Naive B cell (primary cell): ENCODE measurements around the gene MS4A18. TPM values are rescaled to one million over a fixed set of nuclear protein-coding genes. Genes with fewer than 3 reads are reported as not detected.
"Not testable (repeated sequence)": the region's sequence is repeated elsewhere in the genome, so short reads cannot be mapped to it uniquely, and the experiment has no call there.

ENCODE experiments used
- ATAC-seq, 2 donors: fragments of 150-1000 bp; cut with Tn5 transposase; 2 replicates each; pipeline ENCODE4 v1.10.0; 2021; ENCODE audit warnings: low read depth in 2 of 2, mild to moderate bottlenecking in 2 of 2, moderate library complexity in 2 of 2
- DNase-seq: peaks from one replicate; pipeline ENCODE4 v3.0.0; 2022
- H3K27ac Mint-ChIP-seq, 6 donors: one replicate each; pipeline ENCODE4 v1.8.0; 2020 to 2022; ENCODE audit warnings: mild to moderate bottlenecking in 6 of 6, mixed read lengths in 6 of 6, moderate library complexity in 5 of 6, inconsistent platforms in 2 of 6
- H3K27me3 Mint-ChIP-seq, 3 donors: one replicate each; pipeline ENCODE4 v1.8.0; 2021 to 2022; ENCODE audit warnings: mixed read lengths in 3 of 3, mild to moderate bottlenecking in 1 of 3
- H3K36me3 Mint-ChIP-seq, 2 donors: one replicate each; pipeline ENCODE4 v1.8.0; 2020 to 2022; ENCODE audit warnings: mixed read lengths in 2 of 2, inconsistent platforms in 1 of 2, mild to moderate bottlenecking in 1 of 2
- H3K4me1 Mint-ChIP-seq, 3 donors: one replicate each; pipeline ENCODE4 v1.8.0; 2020 to 2022; ENCODE audit warnings: mixed read lengths in 3 of 3, inconsistent platforms in 1 of 3, mild to moderate bottlenecking in 1 of 3, moderate library complexity in 1 of 3
- H3K4me3 Mint-ChIP-seq, 8 donors: one replicate each; pipeline ENCODE4 v1.8.0; 2020 to 2022; ENCODE audit warnings: mild to moderate bottlenecking in 8 of 8, mixed read lengths in 8 of 8, moderate library complexity in 8 of 8, inconsistent platforms in 2 of 8
- H3K9me3 Mint-ChIP-seq, 7 donors: one replicate each; pipeline ENCODE4 v1.8.0; 2020 to 2022; ENCODE audit warnings: mixed read lengths in 7 of 7, mild to moderate bottlenecking in 5 of 7, inconsistent platforms in 2 of 7, moderate library complexity in 1 of 7
- polyA plus RNA-seq, 6 donors: library from polyadenylated mRNA; unstranded; fragments of 300-500 nt; fragmentation: Illumina TruSeq; gene quantifications; one replicate each; pipeline ENCODE4 v1.2.3, GENCODE V29; 2021; ENCODE audit warnings: low read depth in 6 of 6

MS4A18 gene
- polyA plus RNA-seq, result not detected

DNA sequence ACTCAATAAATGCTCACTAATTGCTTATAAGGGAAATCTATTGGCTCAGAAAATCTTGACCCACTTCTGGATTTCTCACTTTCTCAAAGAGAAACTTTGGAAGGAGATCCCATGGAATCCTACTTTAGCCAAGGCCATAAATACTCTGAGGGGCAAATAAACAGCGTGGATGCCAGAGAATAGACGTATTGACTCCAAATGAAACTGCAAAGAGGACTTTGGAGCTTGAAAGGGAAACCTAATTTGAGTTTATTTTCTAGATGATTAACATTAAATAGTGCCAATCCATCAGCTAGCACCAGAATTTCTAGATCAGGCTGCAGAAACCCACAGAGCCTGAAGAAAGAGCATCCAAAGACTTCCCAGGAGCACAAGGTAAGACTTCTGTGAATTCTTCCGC, at the start of gene MS4A18:
Gene MS4A18 (plus strand): TSS at position 301 of the 400 bp plus-strand sequence.
- Mint-ChIP-seq H3K27me3 (peaks cover 35 to 36% (median 36%) of the 10 kb centered on the region in 3 donors), H3K36me3 (no peaks in the 10 kb centered on the region), H3K9me3 (peaks cover 0 to 9% (median 0%) of the 10 kb centered on the region in 7 donors), H3K4me1 (no peaks in the 10 kb centered on the region), H3K27ac (no peak within 1 kb of the TSS), H3K4me3 (no peak within 1 kb of the TSS)
- DNase-seq (no peak), ATAC-seq (no peak)

DNA sequence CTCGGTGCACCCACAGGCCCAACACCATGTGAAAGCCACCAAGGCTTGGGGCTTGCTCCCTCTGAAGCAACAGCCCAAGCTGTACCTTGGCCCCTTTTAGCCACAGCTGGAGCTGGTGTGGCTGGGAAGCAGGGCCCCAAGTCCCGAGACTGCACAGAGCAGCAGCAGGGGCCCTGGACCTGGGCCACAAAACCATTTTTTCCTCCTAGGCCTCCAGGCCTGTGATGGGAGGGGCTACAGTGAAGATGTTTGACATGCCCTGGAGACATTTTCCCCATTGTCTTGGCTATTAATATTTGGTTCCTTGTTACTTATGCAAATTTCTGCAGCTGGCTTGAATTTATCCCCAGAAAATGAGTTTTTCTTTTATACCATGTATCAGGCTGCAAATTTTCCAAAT, 46.3 kb upstream of the MS4A18 start:
- ATAC-seq, DNase-seq, H3K4me1 Mint-ChIP-seq, H3K27ac Mint-ChIP-seq, H3K4me3 Mint-ChIP-seq: not testable (repeated sequence)
- peaks cover 14 to 45% (median 40%) of the 10 kb centered on the region in 7 donors for H3K9me3 Mint-ChIP-seq
- peaks cover 0 to 13% (median 0%) of the 10 kb centered on the region in 3 donors for H3K27me3 Mint-ChIP-seq
- H3K36me3 Mint-ChIP-seq, result peaks cover 9 to 14% of the 10 kb centered on the region in 2 donors

DNA sequence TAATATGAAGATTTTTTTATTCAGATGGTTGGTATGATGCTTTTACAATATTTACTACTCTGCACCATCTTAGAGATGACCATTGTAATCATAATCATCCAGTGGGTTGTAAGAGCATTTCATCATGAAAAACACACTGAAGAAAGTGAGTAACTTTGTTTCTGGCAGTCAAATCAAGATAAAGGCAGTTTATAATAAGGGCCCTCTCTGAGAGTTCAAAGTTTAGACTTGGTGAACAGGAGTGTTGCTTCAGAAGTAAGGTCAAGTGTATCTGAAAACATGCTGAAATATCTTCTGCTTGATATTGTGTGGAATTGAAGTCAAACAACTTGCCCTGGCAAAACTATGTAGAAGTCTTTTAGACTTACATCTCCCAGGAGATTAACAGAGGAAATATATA, 44.6 kb upstream of the MS4A18 start:
- peaks cover 5 to 18% (median 10%) of the 10 kb centered on the region in 3 donors for H3K4me1 Mint-ChIP-seq
- DNase-seq, result no peak
- H3K9me3 Mint-ChIP-seq, result peaks cover 21 to 41% (median 36%) of the 10 kb centered on the region in 7 donors
- peaks cover 9 to 14% of the 10 kb centered on the region in 2 donors for H3K36me3 Mint-ChIP-seq
- ATAC-seq, result no peak
- H3K27me3 Mint-ChIP-seq, result peaks cover 0 to 9% (median 0%) of the 10 kb centered on the region in 3 donors
- no peak overlapping the region for H3K27ac Mint-ChIP-seq
- no peak overlapping the region for H3K4me3 Mint-ChIP-seq

DNA sequence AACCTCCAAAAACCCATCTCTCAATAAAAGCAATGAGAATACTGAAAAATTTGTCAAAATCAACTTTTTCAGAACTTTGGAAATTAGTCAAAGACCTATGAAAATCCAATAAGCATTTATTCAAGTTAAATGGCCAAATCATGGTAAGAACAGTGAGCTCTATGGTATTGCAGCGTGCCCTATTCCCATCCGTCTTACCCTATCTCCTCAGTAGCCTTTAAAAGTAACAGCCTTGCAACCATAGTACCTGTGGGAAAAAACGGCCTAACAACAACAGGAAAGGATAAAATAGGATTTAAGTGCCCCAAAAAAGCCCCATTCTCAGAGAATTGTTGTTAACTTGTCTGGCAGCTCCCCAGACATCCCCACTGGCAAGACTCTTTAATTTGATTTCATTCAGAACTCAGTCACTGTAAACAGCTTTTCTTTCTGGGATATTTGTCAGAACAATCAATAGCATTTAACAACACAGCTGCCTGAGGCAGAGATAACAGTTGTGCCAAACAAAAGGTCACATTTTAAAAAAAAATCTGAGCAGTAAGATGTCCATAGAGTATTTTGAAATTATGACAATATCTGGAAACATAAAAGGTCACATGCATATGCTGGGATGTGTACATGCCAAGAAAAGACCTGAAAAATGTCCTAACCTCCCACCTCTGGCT, 43.9 kb upstream of the MS4A18 start:
- DNase-seq, result no peak
- peaks cover 9 to 14% of the 10 kb centered on the region in 2 donors for H3K36me3 Mint-ChIP-seq
- no peak overlapping the region for H3K27ac Mint-ChIP-seq
- H3K4me1 Mint-ChIP-seq, result peaks cover 7 to 20% (median 10%) of the 10 kb centered on the region in 3 donors
- no peak overlapping the region for H3K4me3 Mint-ChIP-seq
- no peak for ATAC-seq
- peaks cover 0 to 9% (median 0%) of the 10 kb centered on the region in 3 donors for H3K27me3 Mint-ChIP-seq
- peaks cover 21 to 41% (median 36%) of the 10 kb centered on the region in 7 donors for H3K9me3 Mint-ChIP-seq

DNA sequence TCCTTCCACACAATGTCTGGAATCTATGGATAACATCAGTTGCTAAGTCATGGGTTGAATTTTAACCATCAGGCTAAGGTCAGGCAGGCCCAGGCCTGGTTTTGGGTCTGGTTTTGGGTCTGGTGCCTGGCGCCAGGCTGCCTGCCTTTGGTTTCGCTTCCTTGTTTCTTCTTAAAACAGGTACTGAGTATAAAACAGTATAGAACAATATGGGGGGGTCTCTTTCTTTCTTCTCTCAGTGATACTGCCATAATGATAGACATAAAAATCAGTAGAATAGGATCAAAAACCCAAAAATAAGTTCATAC, 40.0 kb upstream of the MS4A18 start:
- not testable (repeated sequence) for H3K36me3 Mint-ChIP-seq, H3K4me3 Mint-ChIP-seq, H3K27me3 Mint-ChIP-seq
- Mint-ChIP-seq H3K9me3 (peaks cover 2 to 12% (median 9%) of the 10 kb centered on the region in 7 donors), H3K27ac (peak overlapping the region; percentile 3 to 65 (median 48)), H3K4me1 (peaks cover 7 to 20% (median 10%) of the 10 kb centered on the region in 3 donors)
- ATAC-seq (peak; percentile 50 to 74), DNase-seq (peak; percentile 33)

DNA sequence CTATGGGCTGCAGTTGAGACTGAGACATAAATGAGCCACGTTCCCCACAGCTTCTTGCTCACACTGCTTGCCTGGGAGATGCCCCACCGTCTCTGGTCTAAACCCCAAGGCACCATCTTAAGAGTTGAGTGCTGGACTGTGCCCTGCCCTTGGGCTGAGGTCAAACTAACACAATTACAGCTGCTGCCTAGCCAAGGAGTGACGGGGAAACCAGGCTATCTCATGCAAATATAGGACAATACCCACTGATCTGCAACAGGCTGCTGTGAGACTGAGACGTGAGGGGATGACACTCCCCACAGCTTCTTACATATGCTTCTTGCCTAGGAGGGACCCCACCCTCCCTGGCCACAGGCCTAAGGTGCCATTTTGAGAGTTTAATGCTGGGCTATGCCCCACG, 32.9 kb upstream of the MS4A18 start:
- H3K4me1 Mint-ChIP-seq, result no peaks in the 10 kb centered on the region
- peaks cover 0 to 10% (median 8%) of the 10 kb centered on the region in 7 donors for H3K9me3 Mint-ChIP-seq
- DNase-seq, result no peak
- no peak for ATAC-seq
- peaks cover 0 to 19% (median 18%) of the 10 kb centered on the region in 3 donors for H3K27me3 Mint-ChIP-seq
- H3K36me3 Mint-ChIP-seq, result no peaks in the 10 kb centered on the region
- no peak overlapping the region for H3K4me3 Mint-ChIP-seq
- no peak overlapping the region for H3K27ac Mint-ChIP-seq

DNA sequence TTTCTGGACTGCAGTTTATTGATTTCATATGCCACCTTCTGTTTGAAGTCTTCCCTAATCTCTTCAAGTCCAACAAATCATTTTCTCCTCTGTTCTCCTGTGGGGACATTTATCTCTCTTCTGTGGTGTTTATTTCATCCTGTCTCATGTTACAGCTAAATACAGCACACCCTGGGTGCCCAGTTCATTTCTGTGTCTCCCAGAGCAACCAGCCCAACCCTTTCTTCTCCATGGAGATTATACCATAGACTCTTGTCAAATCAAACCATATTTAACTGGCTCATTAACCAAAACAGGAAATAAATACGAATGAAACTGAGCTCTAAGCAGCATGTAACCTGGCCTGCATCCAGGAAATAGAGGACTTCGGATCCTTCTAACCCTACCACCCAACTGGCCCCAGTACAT, 25.2 kb upstream of the MS4A18 start, which contains the start of gene MS4A8:
Gene MS4A8 (plus strand): TSS at position 329 of the 408 bp plus-strand sequence. CDS start 1,249 bp downstream, outside the sequence.
- no peak for DNase-seq
- Mint-ChIP-seq H3K9me3 (peaks cover 0 to 10% (median 6%) of the 10 kb centered on the region in 7 donors), H3K4me3 (no peak within 1 kb of the TSS), H3K36me3 (no peaks in the 10 kb centered on the region), H3K4me1 (peaks cover 0 to 1% (median 0%) of the 10 kb centered on the region in 3 donors), H3K27ac (no peak within 1 kb of the TSS), H3K27me3 (no peaks in the 10 kb centered on the region)
- ATAC-seq, result no peak

DNA sequence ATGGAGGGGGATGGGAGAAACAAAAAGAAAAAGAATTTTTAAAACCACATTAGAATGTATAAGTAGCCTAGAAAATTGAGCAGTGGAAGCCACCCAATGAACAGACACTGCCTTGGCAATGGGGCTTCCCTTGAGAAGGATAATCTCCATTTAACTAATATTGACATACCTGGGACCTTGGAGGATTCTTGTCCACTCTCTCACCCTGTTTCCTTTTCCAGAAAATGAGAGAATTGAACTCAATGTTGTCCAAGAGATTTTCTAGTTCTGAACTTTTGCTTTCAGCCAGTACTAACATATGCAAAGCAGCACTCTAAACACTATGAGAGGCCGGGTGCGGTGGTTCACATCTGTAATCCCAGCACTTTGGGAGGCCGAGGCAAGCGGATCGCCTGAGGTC, 24.6 kb upstream of the MS4A18 start:
- H3K36me3 Mint-ChIP-seq, result no peaks in the 10 kb centered on the region
- ATAC-seq (no peak), DNase-seq (no peak)
- H3K27me3 Mint-ChIP-seq, result peaks cover 0 to under 1% (median 0%) of the 10 kb centered on the region in 3 donors
- no peak overlapping the region for H3K4me3 Mint-ChIP-seq
- peaks cover 0 to 1% (median 0%) of the 10 kb centered on the region in 3 donors for H3K4me1 Mint-ChIP-seq
- H3K9me3 Mint-ChIP-seq, result peaks cover 0 to 8% (median 6%) of the 10 kb centered on the region in 7 donors
- H3K27ac Mint-ChIP-seq, result no peak overlapping the region

DNA sequence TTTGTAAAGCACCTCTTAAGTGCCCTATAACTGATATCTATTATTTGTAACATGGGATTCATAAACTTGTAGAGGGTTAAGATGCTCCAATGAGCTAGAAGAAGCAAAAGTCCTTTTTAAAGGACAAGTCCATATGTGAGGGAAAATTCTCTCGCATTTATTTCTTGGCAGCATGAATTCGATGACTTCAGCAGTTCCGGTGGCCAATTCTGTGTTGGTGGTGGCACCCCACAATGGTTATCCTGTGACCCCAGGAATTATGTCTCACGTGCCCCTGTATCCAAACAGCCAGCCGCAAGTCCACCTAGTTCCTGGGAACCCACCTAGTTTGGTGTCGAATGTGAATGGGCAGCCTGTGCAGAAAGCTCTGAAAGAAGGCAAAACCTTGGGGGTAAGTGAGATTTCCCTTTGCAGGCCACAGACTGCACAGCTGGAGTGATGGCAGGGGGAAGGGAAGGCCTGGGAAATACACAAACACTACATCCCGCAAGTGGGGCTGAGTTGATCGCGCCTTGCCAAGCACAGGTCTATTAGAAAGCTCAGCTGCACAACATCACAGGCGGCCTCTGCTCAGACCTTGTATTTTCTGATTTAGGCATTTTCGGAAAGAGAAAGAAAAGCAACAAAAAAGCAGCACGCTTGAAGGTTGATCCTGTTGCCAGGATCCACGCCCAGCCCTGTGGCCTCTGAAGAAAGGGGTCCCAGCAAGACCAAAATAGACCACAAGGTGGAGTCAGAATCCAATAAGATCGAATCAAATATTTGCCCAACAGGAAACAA, 23.6 kb upstream of the MS4A18 start:
- ATAC-seq, result no peak
- peak overlapping the region in 1 of 6 donors; percentile 66 for H3K27ac Mint-ChIP-seq
- H3K27me3 Mint-ChIP-seq, result peaks cover 0 to 8% (median 4%) of the 10 kb centered on the region in 3 donors
- no peak for DNase-seq
- H3K4me1 Mint-ChIP-seq, result peaks cover 0 to 1% (median 0%) of the 10 kb centered on the region in 3 donors
- no peak overlapping the region for H3K4me3 Mint-ChIP-seq
- H3K36me3 Mint-ChIP-seq, result no peaks in the 10 kb centered on the region
- H3K9me3 Mint-ChIP-seq, result peaks cover 0 to under 1% (median 0%) of the 10 kb centered on the region in 7 donors

DNA sequence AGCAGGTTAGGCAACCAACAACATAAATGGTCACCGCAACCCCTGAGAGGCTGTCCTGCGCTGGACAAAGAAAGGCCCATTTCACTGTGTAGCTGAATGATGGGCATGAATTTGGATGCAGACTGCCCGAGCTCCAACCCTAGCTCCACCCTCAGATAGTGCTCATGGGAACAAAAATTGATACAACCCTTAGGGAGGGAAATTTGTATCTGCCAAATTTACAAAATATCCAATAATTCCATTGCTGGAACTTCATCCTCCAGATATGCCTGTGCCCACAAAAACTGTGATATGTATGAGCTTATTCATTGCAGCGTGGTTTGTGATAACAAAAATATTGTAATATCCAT, 23.1 kb upstream of the MS4A18 start:
- Mint-ChIP-seq H3K36me3 (no peaks in the 10 kb centered on the region), H3K4me3 (no peak overlapping the region), H3K27me3 (peaks cover 0 to 10% (median 8%) of the 10 kb centered on the region in 3 donors), H3K27ac (no peak overlapping the region), H3K9me3 (no peaks in the 10 kb centered on the region), H3K4me1 (peaks cover 0 to 1% (median 0%) of the 10 kb centered on the region in 3 donors)
- DNase-seq (no peak), ATAC-seq (no peak)

DNA sequence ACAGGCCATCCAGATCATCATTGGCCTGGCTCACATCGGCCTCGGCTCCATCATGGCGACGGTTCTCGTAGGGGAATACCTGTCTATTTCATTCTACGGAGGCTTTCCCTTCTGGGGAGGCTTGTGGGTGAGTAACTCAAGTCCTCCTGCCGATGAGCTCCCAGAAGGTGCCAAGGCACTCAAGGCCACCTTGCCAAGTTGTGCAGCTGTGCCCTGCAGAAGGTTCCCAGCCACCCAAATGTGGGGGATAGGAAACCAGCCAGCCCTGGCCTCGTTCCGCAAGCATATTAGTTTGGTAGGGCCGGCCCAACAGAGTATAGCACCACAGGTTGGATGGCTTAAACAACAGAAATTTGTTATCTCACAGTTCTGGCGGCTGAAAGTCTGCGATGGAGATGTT, 21.1 kb upstream of the MS4A18 start:
- no peak overlapping the region for H3K27ac Mint-ChIP-seq
- ATAC-seq, result no peak
- no peak for DNase-seq
- H3K4me1 Mint-ChIP-seq, result peaks cover 0 to 1% (median 0%) of the 10 kb centered on the region in 3 donors
- H3K9me3 Mint-ChIP-seq, result no peaks in the 10 kb centered on the region
- H3K27me3 Mint-ChIP-seq, result peaks cover 8 to 11% (median 10%) of the 10 kb centered on the region in 3 donors
- no peak overlapping the region for H3K4me3 Mint-ChIP-seq
- H3K36me3 Mint-ChIP-seq, result no peaks in the 10 kb centered on the region

DNA sequence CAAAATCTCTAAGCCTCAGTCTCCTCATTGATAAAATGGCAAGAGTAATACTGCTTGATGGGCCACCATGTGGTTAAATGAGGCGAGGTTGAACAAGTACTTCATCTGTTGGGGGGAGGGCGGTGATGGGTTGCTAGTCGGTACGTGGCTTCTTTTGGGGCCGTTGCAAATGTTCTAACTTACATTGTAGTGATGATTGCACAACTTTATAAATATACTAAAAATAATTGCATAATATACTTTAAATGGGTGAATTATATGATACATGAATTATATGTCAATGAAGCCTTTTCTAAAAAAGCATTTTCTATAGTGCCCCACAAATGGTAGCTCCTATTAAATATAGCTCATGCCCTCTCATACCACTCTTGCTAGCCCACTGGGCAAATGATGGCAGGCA, 18.6 kb upstream of the MS4A18 start:
- Mint-ChIP-seq H3K4me1 (peaks cover 0 to 1% (median 0%) of the 10 kb centered on the region in 3 donors), H3K27me3 (peaks cover 8 to 15% (median 14%) of the 10 kb centered on the region in 3 donors), H3K4me3 (no peak overlapping the region), H3K9me3 (no peaks in the 10 kb centered on the region), H3K27ac (no peak overlapping the region), H3K36me3 (no peaks in the 10 kb centered on the region)
- ATAC-seq (no peak), DNase-seq (no peak)

DNA sequence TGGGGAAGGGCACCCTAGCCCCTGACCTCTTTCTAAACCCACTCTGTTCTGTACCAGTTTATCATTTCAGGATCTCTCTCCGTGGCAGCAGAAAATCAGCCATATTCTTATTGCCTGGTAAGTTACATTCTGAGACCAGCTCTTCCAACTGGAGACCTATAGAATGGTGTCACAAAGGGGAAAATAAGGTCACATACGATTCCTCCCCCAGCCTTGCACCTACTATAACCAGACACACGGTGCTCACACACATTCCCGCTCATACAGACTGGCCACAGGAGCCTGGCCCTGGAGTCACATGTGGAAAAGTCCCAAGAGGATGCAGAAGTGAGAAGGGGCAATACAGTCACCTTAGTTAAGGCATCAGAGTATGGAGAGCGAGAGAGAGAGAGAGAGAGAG, 17.6 kb upstream of the MS4A18 start:
- Mint-ChIP-seq H3K9me3 (no peaks in the 10 kb centered on the region), H3K27me3 (peaks cover 8 to 15% (median 14%) of the 10 kb centered on the region in 3 donors), H3K4me1 (no peaks in the 10 kb centered on the region), H3K4me3 (no peak overlapping the region), H3K27ac (no peak overlapping the region), H3K36me3 (no peaks in the 10 kb centered on the region)
- DNase-seq (no peak), ATAC-seq (no peak)

DNA sequence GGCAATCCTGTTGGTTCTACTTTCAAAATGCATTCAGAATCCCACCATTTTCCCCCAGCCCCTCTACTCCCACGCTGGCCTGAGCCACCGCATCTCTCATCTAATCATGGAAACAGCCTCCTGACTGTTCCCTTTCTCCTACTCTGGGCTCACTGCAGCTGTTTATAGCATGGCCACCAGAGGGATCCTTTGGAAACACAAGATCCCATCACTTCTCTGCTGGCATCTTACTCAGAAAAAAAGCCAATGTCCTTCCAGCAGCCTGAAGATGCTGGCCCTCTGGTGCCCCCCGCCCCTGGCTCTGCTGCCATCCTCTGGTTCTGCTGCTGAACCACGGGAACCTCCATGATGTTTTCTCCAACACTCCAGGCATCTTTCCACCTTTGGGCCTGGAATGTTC, 14.0 kb upstream of the MS4A18 start:
- Mint-ChIP-seq H3K27me3 (peaks cover 23 to 30% (median 28%) of the 10 kb centered on the region in 3 donors), H3K4me3 (no peak overlapping the region), H3K4me1 (no peaks in the 10 kb centered on the region), H3K9me3 (no peaks in the 10 kb centered on the region), H3K36me3 (no peaks in the 10 kb centered on the region), H3K27ac (no peak overlapping the region)
- ATAC-seq, result no peak
- no peak for DNase-seq
